ENCODE results near the gene RB1.

Gene RB1

DNA sequence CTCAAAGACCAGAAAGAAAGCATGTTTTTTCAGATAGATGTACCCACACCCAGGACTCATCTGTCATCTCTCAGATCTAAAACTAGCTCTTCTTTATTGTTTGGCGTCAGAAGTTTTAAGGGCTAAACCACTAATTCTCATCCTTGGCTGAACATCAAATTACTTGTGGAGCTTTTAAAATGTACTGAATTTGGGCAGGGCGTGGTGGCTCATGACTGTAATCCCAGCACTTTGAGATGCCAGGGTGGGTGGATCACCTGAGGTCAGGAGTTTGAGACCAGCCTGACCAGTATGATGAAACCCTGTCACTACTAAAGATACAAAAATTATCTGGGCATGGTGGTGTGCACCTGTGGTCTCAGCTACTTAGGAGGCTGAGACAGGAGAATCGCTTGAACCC lies 181.9 kb downstream of the RB1 start:
- TF ChIP-seq, protein P1, sequence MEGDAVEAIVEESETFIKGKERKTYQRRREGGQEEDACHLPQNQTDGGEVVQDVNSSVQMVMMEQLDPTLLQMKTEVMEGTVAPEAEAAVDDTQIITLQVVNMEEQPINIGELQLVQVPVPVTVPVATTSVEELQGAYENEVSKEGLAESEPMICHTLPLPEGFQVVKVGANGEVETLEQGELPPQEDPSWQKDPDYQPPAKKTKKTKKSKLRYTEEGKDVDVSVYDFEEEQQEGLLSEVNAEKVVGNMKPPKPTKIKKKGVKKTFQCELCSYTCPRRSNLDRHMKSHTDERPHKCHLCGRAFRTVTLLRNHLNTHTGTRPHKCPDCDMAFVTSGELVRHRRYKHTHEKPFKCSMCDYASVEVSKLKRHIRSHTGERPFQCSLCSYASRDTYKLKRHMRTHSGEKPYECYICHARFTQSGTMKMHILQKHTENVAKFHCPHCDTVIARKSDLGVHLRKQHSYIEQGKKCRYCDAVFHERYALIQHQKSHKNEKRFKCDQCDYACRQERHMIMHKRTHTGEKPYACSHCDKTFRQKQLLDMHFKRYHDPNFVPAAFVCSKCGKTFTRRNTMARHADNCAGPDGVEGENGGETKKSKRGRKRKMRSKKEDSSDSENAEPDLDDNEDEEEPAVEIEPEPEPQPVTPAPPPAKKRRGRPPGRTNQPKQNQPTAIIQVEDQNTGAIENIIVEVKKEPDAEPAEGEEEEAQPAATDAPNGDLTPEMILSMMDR (conservative IDR thresholded peaks at IDR 0.05; ENCODE audit: low read depth, low read length): no peak
- H2AFZ ChIP-seq (ENCODE audit: low read depth): no peak overlapping the region
- H3K4me1 ChIP-seq (ENCODE audit: low read depth, poor library complexity, severe bottlenecking): no peaks in the 10 kb centered on the region
- no peak overlapping the region for H3K4me2 ChIP-seq
- H3K27ac ChIP-seq: no peak overlapping the region
- no peaks in the 10 kb centered on the region for H4K20me1 ChIP-seq (ENCODE audit: insufficient read depth)
- no peaks in the 10 kb centered on the region for H3K79me2 ChIP-seq (ENCODE audit: insufficient read depth, low read depth)
- no peak overlapping the region for H3K4me3 ChIP-seq (IDR thresholded peaks at IDR 0.05; ENCODE audit: insufficient read depth, low read depth, low read length)
- H3K36me3 ChIP-seq (ENCODE audit: insufficient read depth): no peaks in the 10 kb centered on the region
- no peak overlapping the region for H3K9ac ChIP-seq
- no peaks in the 10 kb centered on the region for H3K27me3 ChIP-seq (ENCODE audit: insufficient read depth, low read depth)

DNA sequence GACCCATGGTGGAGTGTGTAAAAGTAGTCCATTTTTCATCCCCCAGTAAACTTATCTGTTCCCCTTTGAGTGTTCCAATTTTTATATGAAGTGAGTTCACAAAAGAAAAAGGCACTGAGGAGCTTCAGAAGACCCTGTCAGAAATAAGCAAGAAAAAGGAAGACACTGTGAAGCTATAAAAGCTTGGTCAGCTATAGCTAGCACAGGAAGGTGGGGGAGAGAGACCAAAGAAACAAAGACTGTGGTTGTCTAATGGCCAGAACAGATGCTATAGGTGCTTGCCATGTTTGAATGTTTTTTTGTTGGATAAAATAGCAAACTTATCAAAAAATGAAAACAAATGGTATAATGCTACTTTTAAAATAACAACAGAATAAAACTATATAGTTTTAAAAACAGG lies 182.8 kb downstream of the RB1 start:
- TF ChIP-seq, protein P1 (conservative IDR thresholded peaks at IDR 0.05; ENCODE audit: low read depth, low read length): no peak
- H3K79me2 ChIP-seq (ENCODE audit: insufficient read depth, low read depth): no peaks in the 10 kb centered on the region
- H3K4me3 ChIP-seq (IDR thresholded peaks at IDR 0.05; ENCODE audit: insufficient read depth, low read depth, low read length): no peak overlapping the region
- no peaks in the 10 kb centered on the region for H3K36me3 ChIP-seq (ENCODE audit: insufficient read depth)
- no peak overlapping the region for H3K27ac ChIP-seq
- no peaks in the 10 kb centered on the region for H4K20me1 ChIP-seq (ENCODE audit: insufficient read depth)
- H3K9ac ChIP-seq: no peak overlapping the region
- H3K27me3 ChIP-seq (ENCODE audit: insufficient read depth, low read depth): no peaks in the 10 kb centered on the region
- H3K4me1 ChIP-seq (ENCODE audit: low read depth, poor library complexity, severe bottlenecking): no peaks in the 10 kb centered on the region
- H3K4me2 ChIP-seq: no peak overlapping the region
- no peak overlapping the region for H2AFZ ChIP-seq (ENCODE audit: low read depth)

DNA sequence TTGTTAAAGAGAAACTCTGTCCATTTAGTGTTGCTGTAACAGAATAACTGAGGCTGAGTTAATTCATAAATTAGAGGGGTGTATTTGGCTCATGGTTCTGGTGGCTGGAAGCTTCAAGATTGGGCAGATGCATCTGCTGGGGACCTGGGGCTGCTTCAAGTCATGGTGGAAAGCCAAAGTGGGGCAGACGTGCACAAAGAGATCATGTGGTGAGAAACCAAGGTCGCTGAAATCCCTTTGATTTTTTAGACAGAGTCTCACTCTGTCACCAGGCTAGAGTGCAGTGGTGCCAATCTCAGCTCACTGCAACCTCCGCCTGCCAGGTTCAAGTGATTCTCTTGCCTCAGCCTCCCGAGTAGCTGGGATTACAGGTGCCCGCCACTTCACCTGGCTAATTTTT lies 183.3 kb downstream of the RB1 start:
- no peak overlapping the region for H3K4me3 ChIP-seq (IDR thresholded peaks at IDR 0.05; ENCODE audit: insufficient read depth, low read depth, low read length)
- H4K20me1 ChIP-seq (ENCODE audit: insufficient read depth): no peaks in the 10 kb centered on the region
- H3K36me3 ChIP-seq (ENCODE audit: insufficient read depth): no peaks in the 10 kb centered on the region
- H3K27ac ChIP-seq: no peak overlapping the region
- TF ChIP-seq, protein P1 (conservative IDR thresholded peaks at IDR 0.05; ENCODE audit: low read depth, low read length): no peak
- no peak overlapping the region for H3K4me2 ChIP-seq
- H2AFZ ChIP-seq (ENCODE audit: low read depth): no peak overlapping the region
- H3K79me2 ChIP-seq (ENCODE audit: insufficient read depth, low read depth): no peaks in the 10 kb centered on the region
- no peaks in the 10 kb centered on the region for H3K27me3 ChIP-seq (ENCODE audit: insufficient read depth, low read depth)
- H3K9ac ChIP-seq: no peak overlapping the region
- no peaks in the 10 kb centered on the region for H3K4me1 ChIP-seq (ENCODE audit: low read depth, poor library complexity, severe bottlenecking)

DNA sequence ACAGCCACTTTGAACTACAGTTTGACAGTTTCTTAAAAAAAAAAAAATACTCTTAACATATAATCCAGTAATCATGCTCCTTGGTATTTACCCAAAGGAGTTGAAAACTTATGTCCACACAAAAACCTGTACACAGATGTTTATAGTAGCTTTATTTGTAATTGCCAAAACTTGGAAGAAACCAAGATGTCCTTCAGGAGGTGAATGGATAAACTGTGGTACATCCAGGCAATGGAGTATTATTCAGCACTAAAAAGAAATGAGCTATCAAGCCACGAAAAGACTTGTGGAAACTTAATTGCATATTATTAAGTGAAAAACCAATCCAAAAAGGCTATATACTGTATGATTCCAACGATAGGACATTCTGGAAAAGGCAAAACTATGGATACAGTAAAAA lies 184.4 kb downstream of the RB1 start:
- no peak overlapping the region for H3K4me3 ChIP-seq (IDR thresholded peaks at IDR 0.05; ENCODE audit: insufficient read depth, low read depth, low read length)
- no peaks in the 10 kb centered on the region for H3K36me3 ChIP-seq (ENCODE audit: insufficient read depth)
- H3K79me2 ChIP-seq (ENCODE audit: insufficient read depth, low read depth): no peaks in the 10 kb centered on the region
- TF ChIP-seq, protein P1 (conservative IDR thresholded peaks at IDR 0.05; ENCODE audit: low read depth, low read length): no peak
- H3K4me1 ChIP-seq (ENCODE audit: low read depth, poor library complexity, severe bottlenecking): no peaks in the 10 kb centered on the region
- H3K9ac ChIP-seq: no peak overlapping the region
- H2AFZ ChIP-seq (ENCODE audit: low read depth): no peak overlapping the region
- no peaks in the 10 kb centered on the region for H4K20me1 ChIP-seq (ENCODE audit: insufficient read depth)
- H3K27ac ChIP-seq: no peak overlapping the region
- H3K27me3 ChIP-seq (ENCODE audit: insufficient read depth, low read depth): no peaks in the 10 kb centered on the region
- H3K4me2 ChIP-seq: no peak overlapping the region

DNA sequence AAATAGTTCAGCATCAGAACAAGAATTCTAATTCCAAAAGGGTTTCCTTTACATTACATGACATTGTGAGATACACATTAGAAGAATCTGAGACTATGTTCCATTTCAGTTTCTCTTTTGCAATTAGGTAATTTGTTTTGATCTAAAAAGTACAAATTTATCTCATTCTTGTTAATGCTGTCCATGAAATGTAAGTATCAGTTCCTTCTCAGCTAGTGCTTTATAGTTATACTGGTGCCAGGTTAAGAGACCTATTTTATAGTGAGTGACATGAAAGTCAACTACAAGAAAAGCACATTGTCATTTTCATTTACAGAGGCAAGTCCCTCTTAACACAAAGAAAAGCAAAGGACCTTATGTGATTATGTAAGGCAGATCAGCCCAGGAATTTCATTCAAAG lies 185.4 kb downstream of the RB1 start:
- TF ChIP-seq, protein P1 (conservative IDR thresholded peaks at IDR 0.05; ENCODE audit: low read depth, low read length): no peak
- H2AFZ ChIP-seq (ENCODE audit: low read depth): no peak overlapping the region
- H3K9ac ChIP-seq: no peak overlapping the region
- H3K79me2 ChIP-seq (ENCODE audit: insufficient read depth, low read depth): no peaks in the 10 kb centered on the region
- H3K27ac ChIP-seq: no peak overlapping the region
- no peak overlapping the region for H3K4me2 ChIP-seq
- no peaks in the 10 kb centered on the region for H3K27me3 ChIP-seq (ENCODE audit: insufficient read depth, low read depth)
- no peaks in the 10 kb centered on the region for H3K36me3 ChIP-seq (ENCODE audit: insufficient read depth)
- H4K20me1 ChIP-seq (ENCODE audit: insufficient read depth): no peaks in the 10 kb centered on the region
- H3K4me3 ChIP-seq (IDR thresholded peaks at IDR 0.05; ENCODE audit: insufficient read depth, low read depth, low read length): no peak overlapping the region
- H3K4me1 ChIP-seq (ENCODE audit: low read depth, poor library complexity, severe bottlenecking): no peaks in the 10 kb centered on the region
